ENCODE data around the gene PTK7.
A peak's percentile ranks its signal among the peaks of the same experiment; 100 is the strongest.

PTK7 gene

DNA sequence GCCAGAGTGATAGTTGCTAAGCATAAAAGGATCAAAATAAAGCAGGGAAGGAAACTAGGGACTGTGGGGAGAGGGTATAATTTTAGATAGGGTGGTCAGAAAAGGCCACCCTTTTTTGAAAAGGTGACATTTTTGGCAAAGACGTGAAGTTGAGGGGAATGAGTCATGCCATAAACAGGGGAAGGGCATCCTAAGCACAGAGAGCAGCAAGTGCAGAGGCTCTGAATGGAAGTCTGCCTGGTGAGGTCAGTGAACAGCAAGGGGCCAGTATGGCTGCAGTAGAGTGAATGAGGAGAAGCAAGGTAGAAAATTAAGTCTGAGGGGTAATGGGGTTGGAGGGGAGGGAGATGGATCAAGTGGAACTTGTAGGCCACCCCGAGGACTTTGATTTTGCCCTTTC lies 14.3 kb upstream of the PTK7 start:
- Histone ChIP-seq H3K36me3 (ENCODE audit: low read length) (no peaks in the 10 kb centered on the region), H2AFZ (ENCODE audit: low read depth, low read length, severe bottlenecking) (no peak overlapping the region), H3K9me3 (ENCODE audit: insufficient read depth, low read length) (no peaks in the 10 kb centered on the region), H3K27me3 (ENCODE audit: low read length) (no peaks in the 10 kb centered on the region), H3K79me2 (ENCODE audit: insufficient read depth, low read length) (peaks cover 15% of the 10 kb centered on the region), H3K9ac (ENCODE audit: low read length) (no peak overlapping the region), H3K27ac (ENCODE audit: low read depth, low read length) (no peak overlapping the region), H4K20me1 (ENCODE audit: low read depth, low read length) (no peaks in the 10 kb centered on the region), H3K4me2 (ENCODE audit: low read depth, low read length, poor library complexity, severe bottlenecking) (no peak overlapping the region), H3K4me3 (ENCODE audit: insufficient read depth, low read length, poor library complexity, severe bottlenecking) (no peak overlapping the region), H3F3A (ENCODE audit: insufficient read depth) (no peaks in the 10 kb centered on the region), H3K9me2 (replicated peaks; ENCODE audit: insufficient read depth, low read length) (no peaks in the 10 kb centered on the region)
- TF ChIP-seq, protein P1, sequence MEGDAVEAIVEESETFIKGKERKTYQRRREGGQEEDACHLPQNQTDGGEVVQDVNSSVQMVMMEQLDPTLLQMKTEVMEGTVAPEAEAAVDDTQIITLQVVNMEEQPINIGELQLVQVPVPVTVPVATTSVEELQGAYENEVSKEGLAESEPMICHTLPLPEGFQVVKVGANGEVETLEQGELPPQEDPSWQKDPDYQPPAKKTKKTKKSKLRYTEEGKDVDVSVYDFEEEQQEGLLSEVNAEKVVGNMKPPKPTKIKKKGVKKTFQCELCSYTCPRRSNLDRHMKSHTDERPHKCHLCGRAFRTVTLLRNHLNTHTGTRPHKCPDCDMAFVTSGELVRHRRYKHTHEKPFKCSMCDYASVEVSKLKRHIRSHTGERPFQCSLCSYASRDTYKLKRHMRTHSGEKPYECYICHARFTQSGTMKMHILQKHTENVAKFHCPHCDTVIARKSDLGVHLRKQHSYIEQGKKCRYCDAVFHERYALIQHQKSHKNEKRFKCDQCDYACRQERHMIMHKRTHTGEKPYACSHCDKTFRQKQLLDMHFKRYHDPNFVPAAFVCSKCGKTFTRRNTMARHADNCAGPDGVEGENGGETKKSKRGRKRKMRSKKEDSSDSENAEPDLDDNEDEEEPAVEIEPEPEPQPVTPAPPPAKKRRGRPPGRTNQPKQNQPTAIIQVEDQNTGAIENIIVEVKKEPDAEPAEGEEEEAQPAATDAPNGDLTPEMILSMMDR (IDR thresholded peaks at IDR 0.05; ENCODE audit: insufficient read depth, low read length, poor library complexity, severe bottlenecking), result no peak
- no peak for TF ChIP-seq EZH2phosphoT487 (conservative IDR thresholded peaks at IDR 0.05; ENCODE audit: low read length)

DNA sequence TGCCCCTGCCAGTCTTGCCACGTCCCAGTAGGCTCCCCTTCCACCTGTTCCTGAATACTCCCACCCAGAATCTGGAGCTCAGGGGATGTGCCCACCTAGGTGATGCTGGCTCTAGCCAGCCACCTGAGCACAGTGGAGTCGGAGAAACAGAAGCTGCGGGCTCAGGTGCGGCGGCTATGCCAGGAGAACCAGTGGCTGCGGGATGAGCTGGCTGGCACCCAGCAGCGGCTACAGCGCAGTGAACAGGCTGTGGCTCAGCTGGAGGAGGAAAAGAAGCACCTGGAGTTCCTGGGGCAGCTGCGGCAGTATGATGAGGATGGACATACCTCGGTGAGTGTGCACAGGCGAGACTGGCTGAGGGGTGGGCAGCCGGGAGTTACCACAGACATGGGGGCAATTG lies 13.3 kb upstream of the PTK7 start:
- Histone ChIP-seq H2AFZ (ENCODE audit: low read depth, low read length, severe bottlenecking) (no peak overlapping the region), H3F3A (ENCODE audit: insufficient read depth) (no peaks in the 10 kb centered on the region), H3K9ac (ENCODE audit: low read length) (no peak overlapping the region), H3K27ac (ENCODE audit: low read depth, low read length) (no peak overlapping the region), H3K9me3 (ENCODE audit: insufficient read depth, low read length) (no peaks in the 10 kb centered on the region), H3K4me2 (ENCODE audit: low read depth, low read length, poor library complexity, severe bottlenecking) (no peak overlapping the region), H3K9me2 (replicated peaks; ENCODE audit: insufficient read depth, low read length) (no peaks in the 10 kb centered on the region), H3K27me3 (ENCODE audit: low read length) (no peaks in the 10 kb centered on the region), H4K20me1 (ENCODE audit: low read depth, low read length) (no peaks in the 10 kb centered on the region), H3K4me3 (ENCODE audit: insufficient read depth, low read length, poor library complexity, severe bottlenecking) (no peak overlapping the region), H3K79me2 (ENCODE audit: insufficient read depth, low read length) (peaks cover 14% of the 10 kb centered on the region), H3K36me3 (ENCODE audit: low read length) (no peaks in the 10 kb centered on the region)
- TF ChIP-seq, protein P1 (IDR thresholded peaks at IDR 0.05; ENCODE audit: insufficient read depth, low read length, poor library complexity, severe bottlenecking), result no peak
- no peak for TF ChIP-seq EZH2phosphoT487 (conservative IDR thresholded peaks at IDR 0.05; ENCODE audit: low read length)

DNA sequence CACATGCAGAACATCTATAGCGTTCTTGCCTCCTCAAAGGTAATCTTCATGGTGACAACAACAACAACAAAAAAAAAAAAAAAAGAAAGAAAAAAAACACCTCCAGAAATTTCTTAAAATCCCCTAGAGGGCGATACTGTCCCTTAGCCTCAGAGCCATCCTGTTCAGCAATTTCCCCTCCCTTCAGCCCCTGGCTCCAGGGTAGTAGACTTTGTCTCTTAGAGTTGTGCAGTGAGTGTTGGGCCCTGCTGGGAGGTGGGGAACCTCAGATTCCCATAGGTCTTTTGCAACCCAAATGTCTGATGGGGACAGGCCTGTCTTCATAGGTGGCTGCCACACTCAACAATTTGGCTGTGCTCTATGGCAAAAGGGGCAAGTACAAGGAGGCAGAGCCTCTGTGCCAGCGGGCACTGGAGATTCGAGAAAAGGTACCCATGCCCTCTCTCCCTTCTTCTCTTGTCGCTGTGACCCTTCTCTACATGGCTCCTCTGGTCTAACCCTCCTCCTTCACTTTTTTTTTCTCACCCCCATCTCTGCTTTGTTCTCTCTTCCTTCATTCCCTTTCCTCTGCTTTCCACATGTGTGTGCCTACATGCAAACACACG lies 6.0 kb upstream of the PTK7 start:
- H3K9ac ChIP-seq (ENCODE audit: low read length), result no peak overlapping the region
- H3K36me3 ChIP-seq (ENCODE audit: low read length), result no peaks in the 10 kb centered on the region
- TF ChIP-seq EZH2phosphoT487 (conservative IDR thresholded peaks at IDR 0.05; ENCODE audit: low read length), result no peak
- TF ChIP-seq, protein P1 (IDR thresholded peaks at IDR 0.05; ENCODE audit: insufficient read depth, low read length, poor library complexity, severe bottlenecking), result peak; percentile 78
- H3K4me2 ChIP-seq (ENCODE audit: low read depth, low read length, poor library complexity, severe bottlenecking), result no peak overlapping the region
- H2AFZ ChIP-seq (ENCODE audit: low read depth, low read length, severe bottlenecking), result no peak overlapping the region
- no peaks in the 10 kb centered on the region for H3F3A ChIP-seq (ENCODE audit: insufficient read depth)
- H3K4me3 ChIP-seq (ENCODE audit: insufficient read depth, low read length, poor library complexity, severe bottlenecking), result no peak overlapping the region
- no peaks in the 10 kb centered on the region for H3K79me2 ChIP-seq (ENCODE audit: insufficient read depth, low read length)
- H3K27me3 ChIP-seq (ENCODE audit: low read length), result no peaks in the 10 kb centered on the region
- no peaks in the 10 kb centered on the region for H3K9me2 ChIP-seq (replicated peaks; ENCODE audit: insufficient read depth, low read length)
- no peak overlapping the region for H3K27ac ChIP-seq (ENCODE audit: low read depth, low read length)
- H4K20me1 ChIP-seq (ENCODE audit: low read depth, low read length), result no peaks in the 10 kb centered on the region
- H3K9me3 ChIP-seq (ENCODE audit: insufficient read depth, low read length), result no peaks in the 10 kb centered on the region

All from SU-DHL-6 (cell line).